HFF-Myc (cell line): ENCODE results near the gene NLGN1.

Experiments used
- DNase-seq: peaks from one replicate; pipeline ENCODE4 v3.0.0-alpha.2; 2011; ENCODE audit warnings: low read depth; ENCODE audit errors: extremely low read depth
- H3K4me3 ChIP-seq: replicated peaks from 2 replicates; pipeline ENCODE4 v1.5.1; 2011; ENCODE audit warnings: low read depth, mild to moderate bottlenecking, control low read depth, low read length
- TF ChIP-seq, protein P1 (sequence below): IDR thresholded peaks from 2 replicates; pipeline ENCODE4 v1.5.1; 2012; ENCODE audit warnings: mild to moderate bottlenecking, low read depth, low read length, control low read depth; ENCODE audit errors: missing control alignments

NLGN1 gene

DNA sequence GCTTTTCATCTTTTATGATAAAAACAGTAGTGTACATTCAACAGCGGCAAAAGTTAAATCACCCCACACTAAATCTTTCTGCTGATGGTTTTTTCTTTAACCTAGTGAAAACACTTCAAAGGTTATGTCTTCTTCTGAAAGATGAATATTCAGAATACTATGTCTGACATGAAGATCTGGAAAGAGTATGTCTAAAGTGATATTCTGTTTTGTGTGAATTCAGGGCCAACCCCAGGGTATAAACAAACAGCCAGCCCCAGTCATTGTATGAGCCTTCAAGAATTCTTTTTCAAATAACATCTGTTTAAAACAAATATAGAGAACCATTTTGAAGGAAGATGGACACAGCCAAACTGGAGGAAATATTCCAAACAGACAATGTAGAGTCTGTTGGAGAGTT is 880.5 kb downstream of the NLGN1 start:
- TF ChIP-seq, protein P1, sequence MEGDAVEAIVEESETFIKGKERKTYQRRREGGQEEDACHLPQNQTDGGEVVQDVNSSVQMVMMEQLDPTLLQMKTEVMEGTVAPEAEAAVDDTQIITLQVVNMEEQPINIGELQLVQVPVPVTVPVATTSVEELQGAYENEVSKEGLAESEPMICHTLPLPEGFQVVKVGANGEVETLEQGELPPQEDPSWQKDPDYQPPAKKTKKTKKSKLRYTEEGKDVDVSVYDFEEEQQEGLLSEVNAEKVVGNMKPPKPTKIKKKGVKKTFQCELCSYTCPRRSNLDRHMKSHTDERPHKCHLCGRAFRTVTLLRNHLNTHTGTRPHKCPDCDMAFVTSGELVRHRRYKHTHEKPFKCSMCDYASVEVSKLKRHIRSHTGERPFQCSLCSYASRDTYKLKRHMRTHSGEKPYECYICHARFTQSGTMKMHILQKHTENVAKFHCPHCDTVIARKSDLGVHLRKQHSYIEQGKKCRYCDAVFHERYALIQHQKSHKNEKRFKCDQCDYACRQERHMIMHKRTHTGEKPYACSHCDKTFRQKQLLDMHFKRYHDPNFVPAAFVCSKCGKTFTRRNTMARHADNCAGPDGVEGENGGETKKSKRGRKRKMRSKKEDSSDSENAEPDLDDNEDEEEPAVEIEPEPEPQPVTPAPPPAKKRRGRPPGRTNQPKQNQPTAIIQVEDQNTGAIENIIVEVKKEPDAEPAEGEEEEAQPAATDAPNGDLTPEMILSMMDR = no peak
- no peak for DNase-seq
- H3K4me3 ChIP-seq = no peak overlapping the region

DNA sequence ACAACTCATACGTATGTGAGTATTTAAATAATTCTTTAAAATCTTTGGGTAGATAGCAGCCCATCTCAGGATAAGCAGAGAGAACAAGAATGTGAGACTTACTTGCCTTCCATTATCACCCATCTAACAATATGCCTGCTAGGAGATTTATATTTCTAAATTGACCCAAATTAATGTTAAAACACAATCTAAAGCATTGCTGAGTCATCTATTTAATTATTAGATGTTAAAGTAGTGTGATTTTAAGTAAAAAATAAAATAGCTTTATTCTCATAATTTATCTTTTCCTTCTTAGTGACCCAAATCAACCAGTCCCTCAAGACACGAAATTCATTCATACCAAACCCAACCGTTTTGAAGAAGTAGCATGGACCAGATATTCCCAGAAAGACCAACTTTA is 882.6 kb downstream of the NLGN1 start:
- no peak for DNase-seq
- H3K4me3 ChIP-seq = no peak overlapping the region
- TF ChIP-seq, protein P1 = no peak

DNA sequence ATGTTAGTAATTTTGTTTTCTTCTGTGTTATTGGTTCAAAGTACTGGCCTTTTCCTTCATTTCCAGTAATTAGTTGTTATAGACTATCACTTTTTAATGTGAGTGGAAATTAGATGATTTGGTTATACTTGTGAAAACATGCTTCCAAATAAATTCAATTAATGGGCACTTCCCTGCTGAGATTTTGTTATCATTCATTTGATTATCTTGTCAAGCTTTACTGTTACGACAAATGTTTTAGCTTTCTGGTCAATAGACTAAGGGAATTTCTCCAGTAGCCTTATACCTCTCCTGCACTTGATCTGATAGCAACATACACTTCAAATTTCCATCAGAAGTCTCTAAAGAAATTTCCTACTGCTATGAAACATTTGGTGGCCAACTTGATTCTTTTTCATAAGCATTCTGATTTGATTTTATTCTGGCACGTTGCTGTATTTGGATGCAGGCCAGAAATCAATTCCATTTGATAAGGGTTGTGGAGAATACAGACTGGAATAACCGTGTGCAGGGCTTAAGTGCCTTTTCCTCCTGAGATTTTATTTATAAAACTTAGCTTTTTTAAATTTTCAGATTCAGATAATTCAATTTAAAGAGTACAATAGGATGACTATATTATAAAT is 887.8 kb downstream of the NLGN1 start:
- DNase-seq = no peak

DNA sequence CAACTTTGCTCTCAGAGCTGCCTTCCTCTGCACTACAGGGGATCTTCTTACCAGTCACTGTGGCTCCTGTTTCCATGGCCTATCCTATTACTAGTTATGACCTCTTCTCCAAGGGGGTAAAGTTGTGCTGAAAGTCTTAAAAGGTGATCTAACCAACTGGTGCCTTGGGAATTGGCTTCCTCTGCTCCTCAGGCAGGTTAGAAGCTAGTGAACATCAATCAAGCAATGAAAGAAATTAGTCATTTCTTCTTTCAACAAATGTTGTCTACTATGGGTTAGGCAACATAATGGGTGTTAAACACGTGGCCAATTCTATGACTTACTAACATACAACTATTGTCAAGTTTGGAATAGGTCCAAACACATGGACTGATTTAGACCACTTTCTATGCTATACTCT is 890.2 kb downstream of the NLGN1 start:
- DNase-seq = peak; percentile 14
- TF ChIP-seq, protein P1 = no peak
- H3K4me3 ChIP-seq = no peak overlapping the region

More for the DNA sequence above, 887.8 kb downstream of the NLGN1 start:
- no peak overlapping the region for H3K4me3 ChIP-seq
- TF ChIP-seq, protein P1 = no peak

DNA sequence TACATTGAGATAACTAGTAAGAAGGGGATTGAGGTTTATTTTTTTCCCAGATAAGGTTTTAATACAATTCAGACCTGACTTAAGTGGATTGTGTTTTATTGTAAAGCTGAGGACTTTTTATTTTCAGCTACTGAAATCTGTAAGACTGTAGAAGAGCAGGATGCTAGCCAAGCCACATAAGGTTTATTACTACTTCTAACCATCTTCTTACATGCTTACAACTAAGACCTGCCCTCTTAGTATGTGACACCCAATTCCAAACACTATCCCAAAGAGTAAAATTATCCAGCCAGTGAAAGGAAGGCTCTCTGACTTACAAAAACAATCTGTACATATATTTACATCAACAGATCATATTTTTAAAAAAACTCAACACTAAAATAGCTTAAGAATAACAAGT is 897.1 kb downstream of the NLGN1 start:
- no peak overlapping the region for H3K4me3 ChIP-seq
- TF ChIP-seq, protein P1 = no peak
- no peak for DNase-seq

DNA sequence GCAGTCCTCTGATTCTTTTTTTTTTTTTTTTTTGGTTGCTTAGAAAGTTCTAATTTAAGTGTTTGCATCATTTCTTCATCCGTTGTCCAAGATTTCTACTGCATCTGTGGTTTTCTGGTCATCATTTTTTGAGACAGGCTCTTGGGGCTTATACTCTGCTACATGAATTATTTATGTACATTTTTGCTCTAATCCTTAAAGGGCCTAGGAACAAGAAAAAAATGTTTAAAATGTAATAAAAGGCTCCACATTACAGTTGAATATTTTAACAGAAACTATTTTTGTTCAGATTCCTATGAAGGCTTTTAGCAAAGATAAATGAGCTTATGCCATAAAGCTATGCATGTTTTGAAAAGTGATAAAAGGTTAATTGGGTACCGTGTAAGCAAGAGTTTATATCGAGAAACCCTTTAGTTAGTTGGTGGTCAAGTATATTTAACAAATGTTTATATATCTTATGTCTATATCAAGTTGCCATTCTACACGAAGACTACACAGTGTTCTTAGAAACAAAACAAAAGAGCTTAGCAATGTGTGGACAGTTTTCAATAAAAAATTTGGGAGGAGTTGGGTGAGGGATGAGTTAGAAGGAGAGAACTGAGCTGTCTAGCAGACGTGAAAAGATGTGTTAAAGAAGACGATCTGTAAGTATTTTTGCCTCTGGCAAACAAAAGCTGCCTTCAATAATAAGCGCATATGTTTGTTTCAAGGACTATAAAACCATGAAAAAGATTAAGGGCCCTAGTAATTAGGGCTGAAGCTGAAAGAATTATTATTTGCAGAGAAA is 898.0 kb downstream of the NLGN1 start:
- no peak overlapping the region for H3K4me3 ChIP-seq
- DNase-seq = no peak
- TF ChIP-seq, protein P1 = no peak
